Stimulated activated CD4-positive, alpha-beta T cell treated with anti-CD3 and anti-CD28 coated beads, Interleukin-2, amount 100 ng/mL, for 4 hours (primary cell): ENCODE results near the gene CBX4.

ENCODE experiments used
- DNase-seq: peaks from one replicate; pipeline ENCODE4 v3.0.0-alpha.2; 2020; ENCODE audit warnings: low read depth

The CBX4 gene

GRCh38 chr17:79799174-79799537 is 40.1 kb downstream of the CBX4 start:
- no peak for DNase-seq

DNA sequence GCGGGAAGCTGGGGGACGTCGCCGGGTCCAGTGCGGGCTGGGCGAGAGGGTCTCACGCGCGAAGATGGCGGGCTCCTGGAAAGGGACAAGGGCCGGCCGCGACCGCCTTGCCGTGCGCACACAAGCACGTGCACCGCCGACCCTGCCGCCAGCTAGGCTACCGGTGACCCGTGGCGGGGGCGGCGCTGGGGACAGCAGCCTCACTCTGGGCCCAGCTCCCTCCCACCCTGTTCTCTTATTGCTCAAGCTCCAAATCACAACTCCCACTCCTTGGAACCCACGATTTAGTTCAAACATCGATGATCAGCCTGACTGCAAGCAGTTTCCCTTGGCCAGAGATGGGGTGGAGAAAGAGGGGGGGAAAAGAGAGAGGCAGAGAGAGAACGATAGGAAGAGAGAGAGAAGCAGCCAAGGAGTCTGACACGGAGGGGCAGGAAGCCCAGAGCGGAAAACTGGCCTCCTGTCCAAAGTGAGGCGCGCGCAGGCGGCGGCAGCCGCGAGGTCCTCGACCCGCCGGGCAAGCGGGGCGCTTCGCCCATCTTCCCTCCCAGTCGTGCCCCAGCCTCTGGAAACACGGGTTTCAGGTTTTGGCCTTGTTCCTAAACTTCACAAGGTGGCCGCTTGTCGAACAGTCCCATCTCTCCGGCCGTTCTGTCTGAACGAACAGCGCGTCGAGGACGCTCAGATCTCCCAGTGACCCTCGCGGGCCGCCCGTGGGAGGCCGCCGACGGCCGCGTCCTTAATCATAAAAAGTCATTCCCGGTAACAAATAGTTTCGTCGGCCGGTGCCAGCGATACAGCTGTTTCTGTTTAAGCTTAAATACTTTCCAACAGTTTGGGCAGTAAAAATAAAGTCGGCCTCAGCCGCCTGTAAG is 40.7 kb downstream of the CBX4 start:
- no peak for DNase-seq

DNA sequence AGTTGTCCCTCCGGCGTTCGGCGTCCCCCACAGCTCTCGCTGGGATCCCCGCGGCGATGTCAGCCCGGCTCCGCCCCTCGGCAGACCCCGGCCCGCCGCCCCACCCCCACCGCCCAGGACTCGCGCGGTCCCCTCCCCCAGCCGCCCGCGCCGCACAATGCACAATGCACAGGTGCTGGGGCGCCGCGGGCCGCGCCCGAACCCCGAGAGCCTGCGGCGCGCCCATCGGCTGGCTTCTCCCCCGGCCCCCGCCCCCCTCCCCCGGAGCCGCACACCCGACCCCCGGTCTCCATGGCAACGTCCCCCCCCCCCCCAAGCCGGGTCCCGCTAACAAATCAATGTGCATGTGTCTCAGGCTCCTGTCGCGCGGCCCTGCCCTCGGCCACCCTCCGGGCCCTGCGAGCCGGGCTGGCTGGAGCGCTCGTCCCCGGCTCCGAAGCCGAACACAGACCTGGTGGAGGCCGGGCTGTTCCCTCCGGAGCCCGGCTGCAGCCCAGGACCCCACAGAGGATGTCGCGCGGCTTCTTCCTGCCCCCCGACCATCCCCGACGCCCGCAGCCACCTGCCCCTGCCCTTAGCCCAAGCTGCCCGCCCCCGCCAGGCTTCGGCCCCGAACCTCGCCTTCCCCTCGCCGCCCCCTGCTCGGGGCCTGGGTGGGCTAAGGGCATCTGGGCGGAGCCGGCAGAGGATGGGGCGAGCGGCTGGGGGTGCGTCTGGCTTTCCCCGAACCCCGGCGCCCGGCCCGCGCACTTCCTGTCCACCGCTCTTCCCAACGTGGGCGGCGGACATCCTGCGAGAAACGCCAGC is 41.5 kb downstream of the CBX4 start:
- no peak for DNase-seq

GRCh38 chr17:79796763-79797491 is 42.3 kb downstream of the CBX4 start, which contains the start of gene CBX8:
Gene CBX8, minus strand, starts transcription at chr17:79797077. Its CDS starts 79 bp downstream, at chr17:79796998.
- peak; percentile 99 for DNase-seq

- no peak for DNase-seq
These were observed 42.8 kb downstream of the CBX4 start for GRCh38 chr17:79796444-79796762.

DNA sequence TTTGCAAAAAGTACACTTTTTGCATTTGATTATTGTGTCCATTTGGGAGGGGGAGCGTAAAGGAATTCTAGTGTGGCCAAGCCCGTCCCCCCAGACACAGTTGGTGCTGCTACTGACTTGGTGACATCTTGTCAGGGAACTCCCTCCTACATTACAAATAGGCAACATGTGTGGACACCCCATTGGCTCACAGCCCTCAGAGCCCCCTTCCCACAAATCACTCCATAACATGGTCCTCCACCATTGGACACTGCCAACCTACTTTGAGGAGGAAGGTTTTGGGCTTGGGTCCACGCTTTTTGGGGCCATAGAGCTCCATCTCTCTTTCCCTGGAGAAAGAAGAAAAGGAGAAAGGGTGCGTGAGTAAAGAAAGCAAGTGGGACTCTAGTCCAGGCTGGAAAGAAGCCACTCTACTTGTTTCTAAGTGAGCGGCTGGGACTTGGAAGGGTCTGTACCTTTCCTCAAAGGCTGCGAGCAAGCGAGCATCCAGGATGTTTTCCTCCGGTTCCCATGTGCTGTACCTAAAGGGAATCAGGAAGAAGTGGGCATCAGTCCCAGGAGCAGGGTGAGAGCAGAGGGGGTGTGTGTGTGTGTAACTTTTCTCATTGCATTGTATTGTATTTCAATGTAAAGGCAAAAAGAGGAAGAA is 43.3 kb downstream of the CBX4 start:
- no peak for DNase-seq

DNA sequence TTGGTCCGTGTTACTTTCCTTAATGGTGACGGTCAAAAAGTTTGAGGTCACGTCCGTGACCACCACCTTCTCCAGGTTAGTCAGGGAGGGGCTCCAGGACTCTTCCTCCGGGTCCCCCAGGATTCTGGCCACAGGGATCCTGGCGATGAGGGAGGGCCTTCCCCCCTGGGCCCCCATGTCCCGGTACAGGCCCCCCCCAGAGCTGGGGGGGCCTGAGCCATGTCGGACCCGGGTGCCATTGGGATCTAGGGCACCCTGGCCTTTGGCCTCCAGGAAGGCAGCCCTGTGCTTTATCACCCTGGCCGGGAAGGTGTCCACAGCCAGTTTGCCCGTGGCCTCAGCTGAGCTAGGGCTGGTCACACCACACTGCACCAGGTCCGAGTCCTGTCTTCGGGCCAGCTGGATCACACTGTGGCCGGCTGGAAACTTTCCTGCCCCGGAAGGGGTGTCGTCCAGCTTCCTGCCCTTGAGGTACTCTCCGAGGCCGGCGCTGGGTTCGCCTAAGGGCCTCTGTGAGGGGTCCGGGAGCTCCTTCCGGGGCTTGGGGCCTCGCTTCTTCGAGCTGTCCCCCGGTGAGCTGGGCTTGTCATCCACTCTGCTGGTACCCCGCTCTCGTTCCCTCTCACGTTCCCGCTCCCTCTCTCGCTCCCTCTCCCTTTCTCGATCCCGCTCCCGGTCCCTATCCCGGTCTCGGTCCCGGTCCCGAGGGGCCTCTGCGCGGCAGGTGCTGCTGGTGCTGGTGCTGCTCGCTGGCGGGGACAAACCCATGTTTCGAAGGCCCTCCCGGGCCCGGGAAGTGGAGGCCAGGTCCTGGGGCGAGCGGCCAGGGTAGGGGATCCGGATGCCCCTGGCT is 44.4 kb downstream of the CBX4 start:
- DNase-seq, result no peak

DNA sequence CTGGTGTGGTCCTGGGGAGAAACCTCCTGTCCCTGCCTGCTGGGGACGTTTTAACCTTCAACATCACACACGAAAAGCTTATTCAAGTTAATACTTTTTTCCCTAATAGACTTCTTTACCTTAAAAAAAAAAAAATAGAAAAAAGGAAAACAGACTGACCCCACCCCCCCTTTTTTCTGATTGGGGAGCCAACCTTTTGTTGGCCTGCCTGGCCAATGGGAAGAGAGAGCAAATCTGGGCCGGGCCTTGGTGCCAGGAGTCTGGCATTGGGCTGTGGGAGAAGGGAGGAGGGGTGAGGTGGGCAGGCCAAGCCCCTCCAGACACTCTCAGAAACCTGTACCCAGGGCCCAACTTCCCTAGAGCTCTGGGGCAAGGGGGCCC is 45.3 kb downstream of the CBX4 start:
- DNase-seq, result no peak

GRCh38 chr17:79792984-79793923 is 46.0 kb downstream of the CBX4 start:
- no peak for DNase-seq

DNA sequence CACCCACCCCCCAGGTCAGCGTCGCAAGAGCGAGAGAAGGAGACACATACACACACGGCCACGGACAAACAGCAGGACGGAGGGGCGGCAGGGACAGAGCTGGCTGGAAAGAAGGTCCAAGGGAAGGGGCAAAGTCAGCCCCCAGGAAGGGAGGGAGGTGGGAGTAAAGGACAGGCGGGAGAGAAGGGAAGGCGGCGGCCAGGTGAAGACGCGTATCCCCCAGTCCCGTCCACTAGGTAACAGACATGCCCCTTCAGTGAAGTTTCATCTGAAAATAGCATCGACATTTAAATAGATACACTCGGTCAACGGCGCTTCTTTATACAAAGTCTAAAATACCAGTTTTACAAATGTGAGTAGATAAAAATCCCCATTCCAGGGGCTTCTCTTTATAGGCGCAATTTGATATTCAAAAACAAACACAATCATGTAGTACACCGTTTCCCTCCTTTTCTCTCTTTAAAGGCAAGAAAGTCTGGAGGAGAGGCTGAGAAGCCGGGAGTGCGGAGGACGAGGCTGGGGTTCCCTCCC is 46.8 kb downstream of the CBX4 start:
- DNase-seq, result no peak

- DNase-seq, result no peak
These were observed 47.5 kb downstream of the CBX4 start for GRCh38 chr17:79791735-79792161.

DNA sequence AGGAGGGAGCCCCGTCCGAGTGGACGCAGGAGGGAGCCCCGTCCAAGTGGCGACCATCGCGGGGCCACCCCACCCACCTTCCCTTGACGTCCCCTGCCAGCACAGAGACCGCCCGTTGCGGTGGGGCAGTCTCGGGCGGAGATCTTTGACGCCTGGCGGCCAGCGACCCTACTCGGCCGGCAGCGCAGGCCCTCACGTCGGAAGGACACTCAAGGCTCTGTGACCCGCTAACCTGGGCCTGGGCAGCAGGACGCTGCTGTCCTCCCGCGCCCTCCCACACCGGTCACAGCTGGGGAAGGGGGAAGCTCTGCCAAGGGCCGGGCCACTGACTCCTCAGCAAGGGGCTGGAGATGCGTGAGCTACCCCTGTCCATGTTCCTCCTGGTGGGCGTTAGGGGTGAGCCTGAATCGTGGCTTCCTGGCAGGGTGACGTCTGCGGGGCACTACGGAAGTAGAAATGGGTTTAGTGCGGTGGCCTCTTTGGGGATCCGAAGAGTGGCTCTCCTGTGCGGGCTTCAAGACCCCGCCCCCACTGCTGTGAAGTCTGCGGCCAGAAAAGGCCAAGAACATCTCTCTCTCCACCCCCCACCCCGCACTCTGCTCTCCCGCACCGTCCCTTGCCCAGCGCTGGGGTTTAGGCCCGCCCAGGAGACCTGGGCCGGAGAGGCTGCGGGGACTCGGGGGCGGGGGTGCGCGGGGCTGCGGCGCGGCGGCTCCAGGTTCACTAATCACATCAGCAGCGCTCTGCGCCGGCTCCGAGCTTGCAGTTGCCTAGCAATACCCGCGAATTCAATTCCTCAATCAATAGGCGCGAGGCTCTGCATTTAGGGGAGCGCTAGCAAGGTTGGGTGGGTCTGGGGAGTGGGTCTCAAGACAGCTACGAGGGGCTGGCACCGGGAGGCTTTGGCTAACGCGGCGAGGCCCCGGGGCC is 48.2 kb downstream of the CBX4 start:
- no peak for DNase-seq

GRCh38 chr17:79789943-79790804 is 49.1 kb downstream of the CBX4 start:
- DNase-seq, result no peak

DNA sequence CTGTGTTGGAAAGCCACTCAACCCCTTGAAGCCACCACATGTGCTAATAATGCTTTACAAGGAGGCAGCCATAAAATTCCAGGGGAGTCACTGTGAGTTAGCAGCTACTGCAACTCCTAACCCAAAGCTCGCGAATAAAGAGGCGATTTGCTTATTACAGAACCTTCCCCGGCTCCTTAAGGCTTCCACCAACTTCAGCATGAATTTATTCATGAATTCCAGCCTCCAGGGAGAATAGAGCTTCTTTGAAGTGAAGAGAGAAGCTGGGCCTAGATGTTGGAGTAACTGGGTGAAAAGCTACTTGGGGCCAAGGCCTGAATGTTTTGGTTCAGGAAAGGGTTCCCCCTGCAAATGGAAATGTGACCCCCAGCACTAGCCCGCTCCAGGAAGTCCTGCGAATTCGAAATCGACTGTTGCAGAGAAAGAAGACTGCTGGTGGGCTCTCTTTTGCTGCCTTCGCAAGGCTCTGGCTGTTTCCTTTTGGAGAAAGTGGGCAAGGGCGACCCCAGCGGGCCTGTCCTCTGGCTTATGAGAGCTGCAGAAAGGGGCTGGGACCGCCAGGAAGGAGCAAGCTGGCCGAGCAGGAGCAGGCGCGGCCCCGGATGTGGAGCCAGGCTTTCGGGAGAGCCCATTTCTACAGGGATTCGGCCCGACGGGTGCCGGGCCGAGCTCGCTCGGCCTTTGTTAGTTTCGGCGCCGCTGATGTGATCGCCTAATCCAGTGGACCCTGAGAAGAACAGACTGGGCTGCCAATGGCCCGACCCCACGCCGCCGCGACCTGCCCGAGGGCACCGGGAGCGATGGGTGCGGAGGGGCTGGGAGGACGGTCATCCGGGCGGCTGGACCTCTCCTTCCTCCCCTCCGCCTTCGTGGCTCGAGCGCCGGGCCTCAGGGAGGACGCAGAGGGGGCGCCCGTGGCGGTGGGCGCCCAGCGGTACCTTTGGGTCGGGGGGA is 50.0 kb downstream of the CBX4 start:
- no peak for DNase-seq

GRCh38 chr17:79788455-79788854 is 50.8 kb downstream of the CBX4 start:
- no peak for DNase-seq

- no peak for DNase-seq
These were observed 52.2 kb downstream of the CBX4 start for GRCh38 chr17:79786930-79787643.
